Activated CD4-positive, CD25-positive, alpha-beta regulatory T cell treated with anti-CD3 and anti-CD28 coated beads, Interleukin-2, amount 50 U/mL, for 24 hours (primary cell): ENCODE measurements around the gene NELL1.

Source experiments
- ATAC-seq, 2 donors: fragments of 150-1000 bp; cut with Tn5 transposase; one replicate each; pipeline ENCODE4 v1.10.0; 2021; ENCODE audit warnings: mild to moderate bottlenecking in 1 of 2, moderate library complexity in 1 of 2

Gene NELL1

GRCh38 chr11:20669820-20670684 is 666 bp downstream of the NELL1 start:
- no peak for ATAC-seq

GRCh38 chr11:20670932-20671403 is 1.6 kb downstream of the NELL1 start:
- ATAC-seq: no peak

GRCh38 chr11:20671856-20672546 is 2.6 kb downstream of the NELL1 start:
- ATAC-seq: no peak

DNA sequence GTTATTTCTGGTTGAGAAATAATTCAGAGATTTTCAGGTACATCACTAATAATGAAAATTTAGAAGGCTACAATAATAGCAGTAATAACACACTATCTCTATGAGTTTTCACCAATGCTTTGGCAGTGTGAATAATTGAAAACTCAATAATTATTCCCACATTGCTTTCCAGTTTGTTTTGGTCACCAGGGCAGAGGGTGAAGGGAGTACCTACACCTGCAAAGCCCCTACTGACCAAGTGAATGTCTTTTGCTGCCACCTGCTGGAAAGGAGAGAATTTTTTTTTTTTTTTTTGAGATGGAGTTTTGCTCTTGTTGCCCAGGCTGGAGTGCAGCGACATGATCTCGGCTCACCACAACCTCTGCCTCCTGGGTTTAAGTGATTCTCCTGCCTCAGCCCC is 3.2 kb downstream of the NELL1 start:
- no peak for ATAC-seq

- ATAC-seq: no peak
These were observed 7.3 kb downstream of the NELL1 start for GRCh38 chr11:20676658-20677057.

DNA sequence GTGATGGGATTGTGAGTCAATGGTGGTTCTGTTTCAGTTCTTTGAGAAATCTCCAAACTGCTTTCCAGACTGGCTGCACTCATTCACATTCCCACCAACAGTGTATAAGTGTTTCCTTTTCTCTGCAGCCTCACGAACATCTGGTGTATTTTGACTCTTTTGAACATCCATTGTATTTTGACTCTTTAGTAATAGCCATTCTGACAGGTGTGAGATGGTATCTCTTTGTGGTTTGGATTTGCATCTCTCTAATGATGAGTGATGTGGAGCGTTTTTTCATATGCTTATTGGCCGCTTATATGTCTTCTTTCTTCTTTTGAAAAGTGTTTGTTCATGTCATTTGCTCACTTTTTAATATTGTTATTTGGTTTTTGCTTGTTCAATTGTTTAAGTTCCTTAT is 19.4 kb downstream of the NELL1 start:
- ATAC-seq: no peak

DNA sequence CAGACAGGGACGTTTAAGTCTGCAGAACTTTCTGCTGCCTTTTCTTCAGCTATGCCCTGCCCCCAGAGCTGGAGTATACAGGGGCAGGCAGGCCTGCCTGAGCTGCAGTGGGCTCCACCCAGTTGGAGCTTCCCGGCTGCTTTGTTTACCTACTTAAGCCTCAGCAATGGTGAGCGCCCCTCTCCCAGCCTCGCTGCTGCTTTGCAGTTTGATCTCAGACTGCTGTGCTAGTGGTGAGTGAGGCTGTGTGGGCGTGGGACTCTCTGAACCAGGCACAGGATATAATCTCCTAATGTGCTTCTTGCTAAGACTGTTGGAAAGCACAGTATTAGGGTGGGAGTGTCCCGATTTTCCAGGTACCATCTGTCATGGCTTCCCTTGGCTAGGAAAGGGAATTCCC is 38.5 kb downstream of the NELL1 start:
- ATAC-seq: no peak

GRCh38 chr11:20712912-20713311 is 43.5 kb downstream of the NELL1 start:
- ATAC-seq: no peak

GRCh38 chr11:20715464-20715863 is 46.1 kb downstream of the NELL1 start:
- ATAC-seq: no peak

GRCh38 chr11:20715931-20716330 is 46.5 kb downstream of the NELL1 start:
- no peak for ATAC-seq

DNA sequence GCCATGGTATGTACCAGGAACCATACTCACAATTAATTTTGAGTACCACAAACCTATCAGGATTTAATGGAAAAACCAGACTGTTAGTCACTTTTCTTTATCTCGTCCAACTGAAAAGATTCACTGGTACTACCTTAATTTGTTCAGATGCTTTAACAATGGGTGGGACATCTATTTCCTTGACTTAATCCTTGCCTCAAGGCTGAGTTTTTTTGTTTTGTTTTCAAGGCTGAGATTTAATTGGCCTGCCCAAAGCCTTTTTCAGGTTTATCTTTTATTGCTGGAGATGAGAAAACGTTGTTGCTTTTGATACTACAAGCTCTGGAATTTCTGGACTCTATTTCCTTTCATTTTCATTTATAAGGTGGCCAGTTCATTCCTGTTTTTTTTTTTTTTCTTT is 50.4 kb downstream of the NELL1 start:
- ATAC-seq: no peak

- ATAC-seq: no peak
These were observed 54.0 kb downstream of the NELL1 start for GRCh38 chr11:20723366-20723765.

DNA sequence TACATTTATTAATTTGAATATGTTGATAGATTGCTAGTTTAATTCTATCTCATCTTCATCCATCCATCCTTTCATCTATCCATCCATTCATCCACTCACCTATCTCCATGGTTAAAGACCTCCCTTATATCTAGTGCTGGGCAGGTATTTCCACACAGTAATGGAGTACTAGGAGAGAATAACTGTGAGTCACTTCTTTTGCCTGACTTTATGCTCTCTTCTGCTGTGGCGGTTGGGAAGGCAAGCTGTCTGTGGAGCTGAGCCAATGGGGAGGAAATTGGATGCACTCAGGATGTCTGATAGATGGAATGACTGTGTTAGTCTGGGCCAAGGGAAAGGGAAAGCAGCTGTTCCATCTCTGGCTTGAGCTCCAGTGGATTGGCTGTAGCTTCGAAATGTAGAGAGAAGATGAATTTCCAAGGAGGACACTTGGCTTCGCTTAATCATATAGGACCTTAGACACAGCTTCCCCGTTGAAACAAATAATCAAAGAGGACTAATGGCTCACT is 60.3 kb downstream of the NELL1 start:
- no peak for ATAC-seq

GRCh38 chr11:20731676-20732215 is 62.4 kb downstream of the NELL1 start:
- no peak for ATAC-seq

DNA sequence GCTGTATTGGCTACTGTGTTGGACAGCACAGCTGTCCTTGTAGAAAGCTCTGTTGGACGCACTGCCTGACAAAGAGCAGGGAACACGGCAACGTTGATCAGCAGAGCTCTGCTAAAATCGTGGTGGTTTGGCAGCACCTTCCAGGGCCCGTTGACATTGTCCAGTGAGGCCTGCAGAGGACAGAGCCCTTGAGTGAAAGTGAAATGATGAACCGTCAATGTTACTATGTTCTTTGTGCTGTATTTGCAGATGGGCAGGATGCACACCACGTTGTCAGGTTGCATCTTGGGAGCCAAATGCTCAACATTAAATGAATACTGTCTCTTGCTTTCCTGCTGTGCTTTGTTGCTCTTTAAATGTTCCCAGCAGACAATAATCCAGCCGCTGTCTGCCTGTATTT is 69.7 kb downstream of the NELL1 start:
- ATAC-seq: no peak

DNA sequence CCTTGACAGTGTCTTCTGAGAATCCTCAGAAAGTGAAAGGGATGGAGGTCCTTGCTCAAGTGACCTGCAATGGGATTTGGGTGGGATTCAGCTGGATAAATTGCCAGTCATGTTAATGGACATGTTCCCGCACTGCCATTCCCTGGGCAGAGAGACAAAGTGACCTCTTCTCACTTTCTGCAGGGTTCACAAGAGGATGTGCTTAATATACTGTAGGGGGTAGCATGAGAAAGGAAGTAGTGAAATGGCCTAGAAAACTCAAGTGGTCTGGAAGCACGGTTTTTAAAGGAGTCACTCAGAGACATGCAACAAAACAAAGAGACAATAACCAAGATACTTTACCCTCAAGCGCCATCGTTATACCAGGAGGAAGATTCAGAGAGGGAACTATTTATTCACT is 70.2 kb downstream of the NELL1 start:
- no peak for ATAC-seq

DNA sequence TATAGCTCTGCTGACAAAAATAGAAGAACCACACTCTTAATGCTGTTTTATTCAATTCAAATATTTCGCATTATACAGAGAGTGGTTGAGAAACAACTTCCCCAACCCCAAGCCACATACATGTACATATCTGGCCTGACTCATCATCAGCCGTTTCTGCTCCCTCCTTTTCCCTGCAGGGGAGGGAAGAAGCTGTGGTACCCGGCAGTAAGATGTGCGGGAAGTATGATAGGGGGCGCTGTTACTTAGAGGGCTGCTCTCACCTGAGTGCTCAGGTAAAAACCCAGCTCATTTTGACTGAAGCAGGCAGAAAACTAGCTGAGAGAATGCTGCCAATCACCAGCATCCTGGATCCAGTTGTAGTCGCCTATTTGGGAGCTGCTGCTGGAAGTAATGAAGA is 85.5 kb downstream of the NELL1 start:
- no peak for ATAC-seq

DNA sequence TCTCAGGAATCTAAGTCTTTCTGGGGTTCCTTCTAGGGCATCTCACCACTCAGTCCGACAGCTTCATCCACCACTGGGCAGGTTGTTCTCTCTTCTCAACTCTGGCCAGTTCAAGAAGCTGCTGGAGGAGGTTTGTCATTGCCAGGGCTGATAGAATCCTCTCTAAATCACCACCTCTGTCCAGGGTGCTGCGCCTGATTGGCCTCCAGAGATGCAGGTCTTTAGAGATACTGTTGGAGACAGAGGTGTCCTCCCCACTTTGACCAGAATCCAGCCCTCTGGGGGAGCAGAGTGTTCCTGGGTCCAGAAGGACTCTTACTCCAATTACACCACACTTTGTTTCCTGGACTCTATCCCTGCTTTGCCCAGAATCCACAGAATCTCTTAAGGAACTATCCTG is 90.2 kb downstream of the NELL1 start:
- no peak for ATAC-seq

DNA sequence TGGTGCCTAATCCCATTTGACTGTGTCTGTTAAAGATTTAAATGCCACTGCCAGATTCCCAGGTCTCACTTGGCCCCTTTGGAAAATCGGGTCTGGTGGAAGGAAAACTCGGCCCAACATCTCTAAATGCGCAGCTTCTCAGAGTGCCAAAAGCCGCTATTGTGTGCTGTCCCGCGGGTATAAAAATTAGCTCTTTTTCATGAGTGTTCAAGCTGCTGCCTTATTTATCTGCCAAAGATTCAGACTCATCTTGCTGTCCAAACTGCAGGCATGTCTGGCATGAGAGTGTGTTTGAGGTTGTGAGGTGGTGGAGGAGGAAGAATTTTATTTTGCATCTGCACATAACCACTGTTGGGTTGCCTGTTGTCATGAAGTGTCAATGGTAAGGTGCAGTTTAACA is 91.4 kb downstream of the NELL1 start:
- no peak for ATAC-seq

DNA sequence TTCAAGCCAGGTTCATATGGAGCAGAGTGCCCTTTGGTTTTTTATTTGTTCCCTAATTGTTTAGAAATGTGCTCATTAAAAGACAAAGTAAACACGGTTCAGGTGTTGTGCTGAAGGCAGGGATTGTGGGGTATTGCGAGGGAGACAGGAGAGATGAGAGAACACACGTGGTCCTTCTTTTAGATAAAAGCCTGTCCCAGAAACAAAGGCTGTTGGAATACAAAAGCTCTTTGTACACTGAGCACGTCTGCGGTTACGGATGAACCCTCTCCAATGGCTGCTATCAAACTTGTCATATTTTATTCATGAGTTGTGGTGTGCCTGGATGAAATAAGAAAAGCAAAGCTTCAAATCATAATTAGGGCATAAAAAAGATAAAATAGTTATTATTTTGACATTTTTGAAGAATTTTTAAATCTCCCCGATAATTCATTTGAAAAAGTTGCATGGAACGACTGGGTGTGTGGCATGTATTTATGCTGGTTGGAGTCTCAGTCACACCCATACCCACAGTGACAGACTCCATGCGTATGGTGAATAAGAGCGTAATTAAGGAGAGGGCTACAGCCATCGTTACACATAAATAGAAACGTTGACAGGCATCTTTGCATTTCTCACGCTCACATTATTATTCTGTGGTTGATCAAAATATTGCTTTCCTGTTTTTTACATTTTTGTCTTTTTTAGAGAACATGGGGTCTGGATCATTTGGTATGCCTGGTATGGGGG is 92.9 kb downstream of the NELL1 start:
- no peak for ATAC-seq

- ATAC-seq: no peak
These were observed 93.6 kb downstream of the NELL1 start for GRCh38 chr11:20762980-20763379.

- ATAC-seq: no peak
These were observed 101.1 kb downstream of the NELL1 start for GRCh38 chr11:20770414-20770946.

- no peak for ATAC-seq
These were observed 101.6 kb downstream of the NELL1 start for GRCh38 chr11:20771026-20771425.
